ENCODE measurements around the gene FAM216B. TPM values are rescaled to one million over a fixed set of nuclear protein-coding genes. Genes with fewer than 3 reads are reported as not detected.

The FAM216B gene
- total RNA-seq, 1 experiment from 2014 or later = not detected

GRCh38 chr13:42832341-42833096 lies 51.1 kb downstream of the FAM216B start:
- no peaks in the 10 kb centered on the region for H3K79me2 ChIP-seq (ENCODE audit: insufficient read depth, low read length)
- H2BK15ac ChIP-seq (ENCODE audit: low read depth, low read length) = no peak overlapping the region
- Mint-ChIP-seq H3K27me3 (ENCODE audit: low read depth) (no peaks in the 10 kb centered on the region), H3K36me3 (ENCODE audit: insufficient read depth in 1 of 3, low read depth in 3 of 3) (peaks cover 0 to 1% (median 0%) of the 10 kb centered on the region in 3 experiments; a peak in 1 of 7 replicates), H3K4me3 (no peak overlapping the region; a peak in 1 of 5 replicates), H3K27ac (no peak overlapping the region; a peak in 1 of 7 replicates), H3K4me1 (peaks cover 3 to 5% of the 10 kb centered on the region in 2 experiments; a peak in 3 of 4 replicates), H3K9me3 (no peaks in the 10 kb centered on the region)
- no peak overlapping the region for H3K4ac ChIP-seq (ENCODE audit: low read depth, low read length)
- no peak overlapping the region for H4K8ac ChIP-seq (replicated peaks; ENCODE audit: insufficient read length, low read depth, low read length)
- H2AK5ac ChIP-seq (ENCODE audit: insufficient read length, low read length) = no peak overlapping the region
- no peak overlapping the region for H2BK20ac ChIP-seq (ENCODE audit: low read depth, low read length, poor library complexity, severe bottlenecking)
- no peak for DNase-seq
- no peak overlapping the region for H3K23ac ChIP-seq (ENCODE audit: insufficient read length, low read depth, low read length)
- no peak overlapping the region for H2BK5ac ChIP-seq (ENCODE audit: insufficient read length, low read length)
- no peak overlapping the region for H3K9ac ChIP-seq (ENCODE audit: extremely low read depth, insufficient read length, low read length)
- H3K56ac ChIP-seq (ENCODE audit: insufficient read length, low read depth, low read length) = no peak overlapping the region
- no peak overlapping the region for H2AFZ ChIP-seq (ENCODE audit: low read length)
- no peaks in the 10 kb centered on the region for H3K9me3 ChIP-seq (ENCODE audit: control insufficient read depth, low read depth, low read length)
- no peak overlapping the region for H3K27ac ChIP-seq (ENCODE audit: insufficient read length, low read depth, low read length)
- TF ChIP-seq, protein P1, sequence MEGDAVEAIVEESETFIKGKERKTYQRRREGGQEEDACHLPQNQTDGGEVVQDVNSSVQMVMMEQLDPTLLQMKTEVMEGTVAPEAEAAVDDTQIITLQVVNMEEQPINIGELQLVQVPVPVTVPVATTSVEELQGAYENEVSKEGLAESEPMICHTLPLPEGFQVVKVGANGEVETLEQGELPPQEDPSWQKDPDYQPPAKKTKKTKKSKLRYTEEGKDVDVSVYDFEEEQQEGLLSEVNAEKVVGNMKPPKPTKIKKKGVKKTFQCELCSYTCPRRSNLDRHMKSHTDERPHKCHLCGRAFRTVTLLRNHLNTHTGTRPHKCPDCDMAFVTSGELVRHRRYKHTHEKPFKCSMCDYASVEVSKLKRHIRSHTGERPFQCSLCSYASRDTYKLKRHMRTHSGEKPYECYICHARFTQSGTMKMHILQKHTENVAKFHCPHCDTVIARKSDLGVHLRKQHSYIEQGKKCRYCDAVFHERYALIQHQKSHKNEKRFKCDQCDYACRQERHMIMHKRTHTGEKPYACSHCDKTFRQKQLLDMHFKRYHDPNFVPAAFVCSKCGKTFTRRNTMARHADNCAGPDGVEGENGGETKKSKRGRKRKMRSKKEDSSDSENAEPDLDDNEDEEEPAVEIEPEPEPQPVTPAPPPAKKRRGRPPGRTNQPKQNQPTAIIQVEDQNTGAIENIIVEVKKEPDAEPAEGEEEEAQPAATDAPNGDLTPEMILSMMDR (conservative IDR thresholded peaks at IDR 0.05) = no peak
- no peaks in the 10 kb centered on the region for H4K20me1 ChIP-seq (ENCODE audit: control insufficient read depth, insufficient read depth, insufficient read length)
- no peak overlapping the region for H3K18ac ChIP-seq (ENCODE audit: insufficient read length, low read depth, low read length)
- no peak overlapping the region for H3T11ph ChIP-seq (ENCODE audit: low read length)
- no peaks in the 10 kb centered on the region for H3K27me3 ChIP-seq (ENCODE audit: insufficient read depth, low read length)
- H3K4me2 ChIP-seq (ENCODE audit: insufficient read depth, insufficient read length, low read length) = no peak overlapping the region
- H4K91ac ChIP-seq (ENCODE audit: insufficient read length, low read depth, low read length) = no peak overlapping the region
- no peaks in the 10 kb centered on the region for H3K23me2 ChIP-seq (ENCODE audit: insufficient read length, low read depth, low read length, poor library complexity, severe bottlenecking)
- no peak overlapping the region for H4K5ac ChIP-seq (ENCODE audit: insufficient read length, low read depth, low read length)
- H2BK120ac ChIP-seq (ENCODE audit: low read depth, low read length, poor library complexity, severe bottlenecking) = no peak overlapping the region
- H3K14ac ChIP-seq (ENCODE audit: insufficient read depth, low read length) = no peak overlapping the region
- H3K79me1 ChIP-seq (ENCODE audit: insufficient read depth, low read depth, low read length, poor library complexity, severe bottlenecking) = no peaks in the 10 kb centered on the region
- WGBS (ENCODE audit: extremely low coverage, insufficient read length, low lambda C conversion rate) = no CpG with 5 or more reads among the region's 10 CpGs
- H3K4me1 ChIP-seq (ENCODE audit: insufficient read depth, low read length) = no peaks in the 10 kb centered on the region; the same call in 1 of the 2 replicates
- H2BK12ac ChIP-seq (ENCODE audit: insufficient read length, low read depth, low read length) = no peak overlapping the region

Measured in H9 (cell line).